Hypothalamus (tissue), 51 donors: ENCODE data around the gene KLRG1.

Source experiments
- DNase-seq, 51 donors: peaks; one replicate each; lab custom pipeline; 2025; lab: John Stamatoyannopoulos, UW

The KLRG1 gene

DNA sequence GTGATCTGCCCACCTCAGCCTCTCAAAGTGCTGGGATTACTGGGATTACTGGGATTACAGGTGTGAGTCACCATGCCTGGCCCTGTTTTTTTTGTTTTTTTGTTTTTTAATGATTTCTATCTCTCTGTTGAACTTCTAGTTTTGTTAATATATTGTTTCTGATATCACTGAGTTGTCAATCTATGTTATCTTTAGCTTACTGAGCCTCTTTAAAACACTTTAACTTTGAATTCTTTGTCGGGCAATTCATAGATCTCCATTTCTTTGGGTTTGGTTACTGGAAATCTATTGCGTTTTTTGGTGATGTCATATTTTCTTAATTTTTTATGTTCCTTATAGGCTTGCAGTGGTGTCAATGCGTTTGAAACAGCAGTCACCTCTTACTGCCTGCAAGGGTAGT lies 9.2 kb upstream of the KLRG1 start:
- no peak for DNase-seq

DNA sequence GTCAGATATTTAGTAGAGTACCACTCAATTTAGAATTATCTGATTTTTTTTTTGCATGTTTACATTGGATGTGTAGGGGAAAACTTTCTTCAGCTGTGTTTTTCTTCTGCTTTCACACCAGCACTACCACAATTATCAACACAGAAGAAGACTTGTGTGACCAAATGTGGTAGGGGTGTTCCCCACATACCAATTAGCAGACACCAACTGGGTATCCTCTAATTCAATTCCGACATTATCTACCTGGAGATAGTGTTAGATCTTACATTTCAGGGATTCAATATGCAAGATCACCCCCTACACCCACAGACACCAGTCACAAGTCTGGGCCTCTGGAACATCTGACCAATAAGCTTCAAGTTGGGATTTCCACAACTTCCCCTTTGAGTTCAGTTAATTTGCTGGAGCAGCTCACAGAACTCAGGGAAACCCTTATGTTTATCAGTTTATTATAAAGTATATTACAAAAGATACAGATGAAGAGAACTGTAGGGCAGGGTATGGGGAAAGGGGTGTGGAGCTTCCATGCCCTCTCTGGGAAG lies 4.1 kb upstream of the KLRG1 start:
- DNase-seq: no peak

DNA sequence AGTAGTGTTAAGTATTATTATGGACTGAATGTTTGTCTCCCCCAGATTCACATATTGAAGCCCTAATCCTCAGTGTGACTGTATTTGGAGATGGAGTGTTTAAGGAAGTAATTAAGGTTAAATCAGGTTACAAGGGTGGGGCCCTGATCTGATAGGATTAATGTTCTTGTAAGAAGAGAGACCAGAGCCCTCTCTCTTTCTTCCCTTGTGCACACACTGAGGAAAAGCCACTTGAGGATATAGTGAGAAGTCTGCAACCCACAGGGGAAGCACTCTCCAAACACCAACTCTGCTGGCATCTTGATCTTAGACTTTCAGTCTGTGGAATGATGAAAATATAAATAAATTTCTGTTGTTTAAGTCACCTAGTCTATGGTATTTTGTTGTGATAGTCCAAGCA lies 2.2 kb upstream of the KLRG1 start:
- no peak for DNase-seq

DNA sequence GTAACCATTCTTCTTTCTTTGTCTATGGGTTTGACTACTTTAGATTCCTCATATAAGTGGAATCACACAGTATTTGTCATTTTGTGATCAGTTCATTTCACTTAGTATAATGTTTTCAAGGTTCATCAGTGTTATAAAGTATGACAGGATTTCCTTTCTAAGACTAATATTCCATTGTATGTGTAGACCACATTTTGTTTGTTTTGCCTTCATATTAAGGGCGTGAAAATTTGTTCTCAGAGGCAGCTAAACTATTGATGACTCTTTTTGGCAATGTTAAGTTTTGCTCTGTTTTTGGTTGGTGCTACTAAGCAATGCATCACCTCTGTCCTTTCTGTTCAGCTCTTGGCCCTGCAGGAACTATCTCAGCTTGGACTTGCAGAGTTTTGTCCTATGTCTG lies 1.7 kb upstream of the KLRG1 start:
- no peak for DNase-seq

DNA sequence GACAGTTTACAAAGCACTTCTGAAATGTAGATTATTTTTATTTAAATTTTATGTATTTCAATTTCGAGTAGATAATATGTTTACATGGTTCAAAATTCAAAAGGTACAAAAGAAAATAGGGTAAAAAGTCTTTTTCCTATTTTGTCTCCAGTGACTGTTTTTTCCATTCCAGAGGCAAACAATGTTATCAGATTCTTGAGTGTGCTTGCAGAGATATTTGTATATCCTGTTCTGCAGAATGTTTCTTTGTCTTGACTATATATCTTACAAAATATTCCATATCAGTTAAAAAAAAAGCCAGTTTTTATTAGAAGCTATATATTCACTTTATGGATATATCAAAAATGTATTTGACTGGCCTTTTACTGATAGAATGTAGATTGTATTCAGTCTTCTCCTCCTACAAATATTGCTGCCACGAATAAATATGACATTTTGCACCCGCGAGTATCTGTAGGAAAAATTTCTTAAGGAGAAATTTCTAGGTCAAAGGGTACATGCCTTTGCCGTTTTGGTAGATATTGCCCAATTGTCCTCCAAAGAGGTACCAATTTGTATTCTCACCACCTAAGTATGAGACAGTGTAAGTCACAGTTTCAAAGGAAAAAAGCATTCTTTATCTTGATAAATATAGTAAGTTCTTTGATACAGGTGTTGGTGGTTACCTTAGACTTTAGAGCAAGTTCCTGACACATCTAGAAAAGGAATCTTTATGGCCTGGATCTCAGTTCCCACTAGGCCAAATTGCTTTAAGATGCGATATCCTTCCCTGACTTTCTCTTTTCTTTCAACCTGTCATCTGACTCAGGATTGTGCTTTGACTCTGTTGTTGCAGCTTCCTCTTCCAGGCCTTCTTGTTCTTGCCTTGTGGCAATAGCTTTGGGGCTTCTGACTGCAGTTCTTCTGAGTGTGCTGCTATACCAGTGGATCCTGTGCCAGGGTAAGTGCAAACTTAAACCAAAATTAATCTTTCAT lies 2.3 kb downstream of the KLRG1 start:
- DNase-seq: no peak

DNA sequence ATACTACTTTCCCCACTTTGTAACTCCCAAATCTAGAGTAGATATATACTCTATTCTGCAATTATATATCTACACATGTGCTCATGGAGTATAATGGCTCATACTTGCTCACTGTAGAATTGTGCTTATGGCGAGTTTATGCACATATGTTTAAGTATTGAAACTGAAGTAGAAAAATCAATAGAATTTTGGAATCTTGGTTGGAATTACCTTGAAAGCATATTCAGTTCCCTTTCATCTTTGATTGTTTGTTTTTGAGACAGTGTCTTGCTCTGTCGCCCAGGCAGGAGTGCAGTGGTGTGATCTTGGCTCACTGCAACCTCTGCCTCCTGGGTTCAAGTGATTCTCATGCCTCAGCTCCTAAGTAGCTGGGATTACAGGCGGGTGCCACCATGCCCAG lies 4.5 kb downstream of the KLRG1 start:
- DNase-seq: no peak

DNA sequence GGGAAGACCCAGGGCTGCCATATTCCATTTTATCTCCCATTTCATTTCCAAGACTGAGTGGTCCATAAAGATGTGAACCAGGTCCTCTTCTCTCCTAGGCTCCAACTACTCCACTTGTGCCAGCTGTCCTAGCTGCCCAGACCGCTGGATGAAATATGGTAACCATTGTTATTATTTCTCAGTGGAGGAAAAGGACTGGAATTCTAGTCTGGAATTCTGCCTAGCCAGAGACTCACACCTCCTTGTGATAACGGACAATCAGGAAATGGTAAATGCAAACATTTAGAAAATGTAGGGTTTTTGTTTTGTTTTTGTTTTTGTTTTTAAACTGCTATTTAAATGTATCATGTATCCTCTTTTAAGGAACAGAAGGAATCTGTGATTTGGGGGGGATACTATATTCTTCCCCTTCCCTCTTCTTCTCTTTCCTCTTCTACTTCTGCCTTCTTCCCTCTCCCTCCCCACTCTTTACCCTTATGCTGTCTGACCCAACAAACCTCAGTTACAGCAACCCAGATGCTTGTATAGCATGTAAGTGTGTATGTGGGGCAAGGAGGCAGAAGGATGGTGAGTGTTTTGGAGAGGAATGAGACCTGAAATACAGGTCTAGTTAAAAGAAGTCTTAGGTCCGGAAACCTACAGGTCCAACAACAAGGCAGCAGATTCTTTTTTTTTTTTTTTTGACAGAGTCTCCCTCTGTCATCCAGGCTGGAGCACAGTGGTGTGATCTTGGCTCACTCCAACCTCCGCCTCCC lies 5.9 kb downstream of the KLRG1 start:
- DNase-seq: no peak

- DNase-seq: no peak
These were observed 7.5 kb downstream of the KLRG1 start for GRCh38 chr12:8996682-8997405.

DNA sequence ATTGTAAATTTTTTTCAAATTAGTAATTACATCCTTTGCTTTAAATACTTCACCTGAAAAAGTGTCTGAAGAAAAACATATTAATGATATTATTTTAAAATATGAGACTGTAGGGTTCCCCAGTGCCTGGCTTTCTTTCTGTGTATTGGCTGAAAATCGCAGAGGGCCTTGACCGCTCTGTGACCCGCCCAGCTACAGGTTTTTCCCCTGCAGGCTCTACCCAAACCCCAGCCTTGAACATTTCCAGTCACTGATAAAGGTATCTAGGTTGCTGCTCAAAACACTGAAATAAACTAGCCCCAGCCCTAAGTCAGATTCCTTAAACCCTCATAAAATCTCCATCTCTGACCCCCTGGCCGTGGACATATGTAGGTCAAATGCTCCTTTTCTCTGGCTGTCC lies 11.9 kb downstream of the KLRG1 start:
- DNase-seq: no peak

DNA sequence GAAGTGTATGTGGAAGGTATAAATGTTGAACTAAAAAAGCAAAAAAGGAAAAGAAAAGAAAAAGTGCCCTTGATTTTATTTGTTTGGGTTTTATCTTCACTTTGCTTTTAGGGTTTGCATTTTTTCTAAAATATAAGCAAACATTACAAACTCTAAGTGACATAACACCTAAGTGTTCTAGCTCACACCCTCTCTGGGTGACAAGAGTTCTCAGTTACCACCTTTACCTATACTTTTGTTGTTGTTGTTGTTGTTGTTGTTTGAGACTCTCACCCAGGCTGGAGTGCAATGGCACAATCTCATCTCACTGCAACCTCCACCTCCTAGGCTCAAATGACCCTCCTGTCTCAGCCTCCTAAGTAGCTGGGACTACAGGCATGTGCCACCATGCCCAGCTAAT lies 13.0 kb downstream of the KLRG1 start:
- DNase-seq: no peak

DNA sequence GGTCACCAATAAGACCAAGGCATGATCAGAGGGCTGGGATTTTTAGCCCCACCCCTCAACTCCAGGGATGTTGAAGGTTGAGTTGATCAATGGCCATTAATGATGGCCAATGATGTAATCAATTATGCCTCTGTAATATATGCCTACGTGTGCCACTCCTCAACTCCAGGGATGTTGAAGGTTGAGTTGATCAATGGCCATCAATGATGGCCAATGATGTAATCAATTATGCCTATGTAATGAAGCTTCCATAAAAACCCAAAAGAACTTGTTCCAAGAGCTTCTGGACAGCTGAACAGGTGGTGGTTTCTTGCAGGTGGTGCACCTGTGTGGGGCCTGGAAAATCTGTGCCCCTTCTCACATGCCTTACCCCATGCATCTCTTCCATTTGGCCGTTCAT lies 33.2 kb downstream of the KLRG1 start:
- no peak for DNase-seq

DNA sequence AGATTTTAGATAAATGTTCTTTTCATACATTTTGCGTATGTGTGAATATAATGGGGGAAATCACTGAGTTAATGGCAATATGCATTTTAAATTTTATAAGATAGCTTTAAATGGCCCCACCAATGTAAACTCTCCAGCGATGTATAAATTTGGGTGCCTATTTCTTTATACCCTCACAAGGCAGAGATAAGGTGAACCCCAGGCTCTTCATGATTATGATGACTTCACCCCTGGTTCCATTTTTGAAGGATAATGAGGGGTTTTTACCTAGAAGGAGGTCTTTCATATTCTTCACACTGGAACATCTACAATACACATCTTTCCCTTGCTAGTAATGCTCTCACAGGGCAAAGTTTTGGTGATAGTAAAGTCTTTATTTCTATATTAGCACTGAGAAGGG lies 35.2 kb downstream of the KLRG1 start:
- no peak for DNase-seq

DNA sequence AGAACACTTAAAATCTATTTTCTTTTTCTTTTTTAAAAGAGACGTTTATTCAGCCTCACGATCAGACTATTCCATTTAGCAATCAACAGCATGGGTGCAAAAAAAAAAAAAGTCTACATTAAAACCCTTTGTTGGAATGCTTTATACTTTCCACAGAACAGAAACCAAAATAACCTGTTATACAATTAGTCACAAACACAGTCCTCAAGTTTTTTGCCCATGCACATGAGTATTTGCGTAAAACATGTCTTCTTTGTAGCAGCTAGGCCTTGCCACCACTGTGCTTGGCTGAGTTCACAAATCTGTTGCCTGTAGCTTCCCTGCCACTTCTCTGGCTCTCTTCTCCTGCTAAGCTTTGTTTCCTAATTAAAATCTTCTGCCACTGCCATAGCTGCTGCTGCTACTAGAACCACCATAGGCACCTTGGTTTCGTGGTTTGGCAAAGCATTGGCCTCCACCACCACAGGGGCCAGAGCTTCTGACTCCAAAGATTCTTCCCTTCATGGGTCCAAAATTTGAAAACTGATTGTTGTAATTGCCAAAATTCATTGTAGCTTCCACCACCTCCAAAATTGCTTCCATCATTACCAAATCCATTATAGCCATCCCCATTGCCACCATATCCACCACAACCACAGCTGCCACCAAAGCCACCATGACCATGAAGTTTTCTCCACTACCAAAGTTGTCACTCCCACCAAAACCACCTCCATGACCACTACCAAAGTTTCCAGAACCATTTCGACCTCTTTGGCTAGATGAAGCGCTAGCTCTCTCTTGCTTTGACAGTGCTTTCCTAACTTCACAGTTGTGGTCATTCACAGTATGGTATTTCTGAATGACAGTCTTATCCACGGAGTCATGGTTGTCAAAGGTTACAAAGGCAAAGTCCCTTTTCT lies 38.1 kb downstream of the KLRG1 start:
- DNase-seq: no peak

DNA sequence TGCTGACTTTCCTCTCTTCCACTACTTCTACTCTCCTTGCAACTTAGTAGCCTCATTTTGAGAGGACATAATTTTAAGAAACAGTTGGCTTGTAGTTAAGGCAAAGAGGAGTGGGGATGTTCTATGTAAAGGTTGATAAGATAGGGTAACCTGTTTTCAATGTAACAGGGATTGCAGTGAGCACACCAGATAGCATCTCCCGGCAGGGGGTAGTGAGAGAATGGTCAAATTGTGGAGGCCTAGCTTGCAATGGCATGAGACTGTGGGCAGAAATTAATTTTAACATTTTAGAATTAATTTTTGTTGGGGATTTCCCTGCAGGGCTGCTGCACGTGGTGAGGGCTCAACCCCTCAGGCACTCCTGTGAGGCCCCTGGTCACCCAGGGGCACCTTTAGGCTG lies 41.4 kb downstream of the KLRG1 start:
- DNase-seq: no peak

DNA sequence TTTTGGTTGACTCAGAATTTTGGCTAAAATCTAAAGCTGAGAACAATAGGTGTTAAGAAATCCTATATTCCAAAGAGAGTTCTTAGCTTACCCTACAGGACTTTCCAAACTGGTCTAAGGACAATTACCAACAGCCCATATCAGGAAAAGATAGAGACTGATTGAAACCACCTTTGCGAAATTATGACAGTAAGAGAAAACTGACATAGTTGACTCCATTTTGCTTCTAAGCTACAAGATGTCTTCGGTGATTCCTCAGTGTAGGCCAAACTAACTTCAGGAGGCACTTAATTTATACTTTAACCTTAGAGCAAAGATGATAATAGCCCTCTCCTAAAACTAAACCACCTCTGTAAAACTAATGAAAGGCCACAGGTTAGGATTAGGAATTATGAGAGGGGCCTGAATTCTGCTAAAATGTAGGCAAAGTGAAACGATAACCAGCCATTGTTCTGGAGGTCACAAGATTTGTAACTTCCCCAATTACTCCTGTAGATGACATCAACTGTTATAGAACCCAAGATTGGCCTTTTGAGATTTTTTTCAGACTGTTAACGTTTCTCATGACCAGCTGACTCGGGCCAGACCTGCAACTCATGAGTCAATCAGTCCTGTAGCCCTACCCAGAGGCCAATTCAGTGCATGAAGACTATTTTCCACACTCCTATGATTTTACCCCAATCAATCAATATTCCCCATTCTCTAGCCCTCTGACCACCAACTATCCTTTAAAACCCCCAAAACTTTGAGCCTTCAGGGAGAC lies 43.0 kb downstream of the KLRG1 start:
- no peak for DNase-seq

- DNase-seq: no peak
These were observed 44.0 kb downstream of the KLRG1 start for GRCh38 chr12:9033265-9033887.

DNA sequence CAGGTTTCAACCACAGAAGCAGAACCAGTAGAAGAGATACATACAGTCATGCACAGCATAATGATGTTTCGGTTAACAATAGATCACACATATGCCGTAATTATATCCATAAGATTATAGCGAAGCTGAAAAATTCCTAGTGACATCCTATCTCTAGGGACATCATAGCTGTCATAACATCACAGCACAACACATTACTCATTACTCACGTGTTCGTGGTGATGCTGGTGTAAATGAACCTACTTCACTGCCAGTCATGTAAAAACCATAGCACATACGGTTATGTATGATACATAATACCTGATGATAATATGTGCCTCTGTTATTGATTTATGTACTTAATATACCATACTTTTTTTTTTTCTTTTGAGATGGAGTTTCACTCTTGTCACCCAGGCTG lies 44.7 kb downstream of the KLRG1 start:
- DNase-seq: no peak

- no peak for DNase-seq
These were observed 46.9 kb downstream of the KLRG1 start for GRCh38 chr12:9036227-9036626.

- no peak for DNase-seq
These were observed 48.1 kb downstream of the KLRG1 start for GRCh38 chr12:9037431-9037830.
